ENCODE results near the gene DSG1.

- TF ChIP-seq, protein P1, sequence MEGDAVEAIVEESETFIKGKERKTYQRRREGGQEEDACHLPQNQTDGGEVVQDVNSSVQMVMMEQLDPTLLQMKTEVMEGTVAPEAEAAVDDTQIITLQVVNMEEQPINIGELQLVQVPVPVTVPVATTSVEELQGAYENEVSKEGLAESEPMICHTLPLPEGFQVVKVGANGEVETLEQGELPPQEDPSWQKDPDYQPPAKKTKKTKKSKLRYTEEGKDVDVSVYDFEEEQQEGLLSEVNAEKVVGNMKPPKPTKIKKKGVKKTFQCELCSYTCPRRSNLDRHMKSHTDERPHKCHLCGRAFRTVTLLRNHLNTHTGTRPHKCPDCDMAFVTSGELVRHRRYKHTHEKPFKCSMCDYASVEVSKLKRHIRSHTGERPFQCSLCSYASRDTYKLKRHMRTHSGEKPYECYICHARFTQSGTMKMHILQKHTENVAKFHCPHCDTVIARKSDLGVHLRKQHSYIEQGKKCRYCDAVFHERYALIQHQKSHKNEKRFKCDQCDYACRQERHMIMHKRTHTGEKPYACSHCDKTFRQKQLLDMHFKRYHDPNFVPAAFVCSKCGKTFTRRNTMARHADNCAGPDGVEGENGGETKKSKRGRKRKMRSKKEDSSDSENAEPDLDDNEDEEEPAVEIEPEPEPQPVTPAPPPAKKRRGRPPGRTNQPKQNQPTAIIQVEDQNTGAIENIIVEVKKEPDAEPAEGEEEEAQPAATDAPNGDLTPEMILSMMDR (IDR thresholded peaks at IDR 0.05; ENCODE audit: insufficient read depth, low read length, poor library complexity, severe bottlenecking): no peak
- TF ChIP-seq EZH2phosphoT487 (conservative IDR thresholded peaks at IDR 0.05; ENCODE audit: low read length): no peak
These were observed 85.4 kb downstream of the DSG1 start for GRCh38 chr18:31403409-31403808.

Measured in SU-DHL-6 (cell line).